Suppressor macrophage (primary cell): ENCODE results near the gene RCC1.
A peak's percentile ranks its signal among the peaks of the same experiment; 100 is the strongest.
"Not testable (repeated sequence)": the region's sequence is repeated elsewhere in the genome, so short reads cannot be mapped to it uniquely, and the experiment has no call there.

Experiments
- DNase-seq, 4 experiments: peaks; one replicate each; pipeline ENCODE4 v3.0.0-alpha.2; 2020 to 2022

Gene RCC1

GRCh38 chr1:28510970-28511440, 5.2 kb downstream of the RCC1 start:
- DNase-seq, result peak in 3 of 4 experiments; percentile 10 to 27 (median 16)

DNA sequence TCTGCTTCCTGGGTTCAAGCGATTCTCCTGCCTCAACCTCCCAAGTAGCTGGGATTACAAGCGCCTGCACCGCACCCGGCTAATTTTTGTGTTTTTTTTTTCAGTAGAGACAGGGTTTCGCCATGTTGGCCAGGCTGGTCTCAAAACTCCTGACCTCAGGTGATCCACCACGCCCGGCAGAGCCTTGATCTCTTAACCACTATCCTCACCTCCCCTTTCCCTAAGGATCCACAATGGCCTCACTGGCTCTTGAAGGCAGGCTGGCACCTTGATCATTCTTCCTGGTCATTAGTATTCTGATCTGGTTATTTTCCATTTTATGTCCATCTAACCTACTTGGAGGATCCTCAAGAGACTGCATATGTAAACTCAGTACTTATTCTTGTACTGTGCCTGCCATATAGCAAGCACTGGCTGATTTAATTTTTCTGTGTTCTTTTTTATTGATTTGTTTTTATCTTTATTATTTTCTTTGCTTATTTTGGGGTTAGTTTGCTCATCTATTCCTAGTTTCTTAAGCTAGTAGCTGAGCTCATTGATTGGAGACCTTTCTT, 6.3 kb downstream of the RCC1 start:
- DNase-seq, result no peak

- DNase-seq, result not testable (repeated sequence)
Observed at GRCh38 chr1:28514445-28514933, 8.6 kb downstream of the RCC1 start.

GRCh38 chr1:28516518-28516956, 10.7 kb downstream of the RCC1 start:
- no peak for DNase-seq

DNA sequence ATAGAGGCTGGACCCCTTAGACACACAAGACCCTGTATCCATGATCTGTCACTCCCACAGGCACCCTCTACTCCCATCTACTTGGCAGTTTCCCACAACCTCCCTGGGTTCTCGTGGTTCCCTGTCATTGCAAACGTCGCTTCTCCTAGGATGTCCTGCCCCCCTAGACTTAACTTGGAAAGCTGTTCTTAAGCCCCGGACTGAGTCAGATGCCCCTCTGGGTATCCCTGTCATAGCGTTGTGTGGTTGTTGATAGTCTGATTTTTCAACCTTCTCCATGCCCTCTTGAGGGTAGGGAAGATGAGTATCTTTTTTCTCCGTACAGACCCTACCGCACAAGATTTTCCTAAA, 11.8 kb downstream of the RCC1 start:
- DNase-seq, result peak in 1 of 4 experiments; percentile 20

DNA sequence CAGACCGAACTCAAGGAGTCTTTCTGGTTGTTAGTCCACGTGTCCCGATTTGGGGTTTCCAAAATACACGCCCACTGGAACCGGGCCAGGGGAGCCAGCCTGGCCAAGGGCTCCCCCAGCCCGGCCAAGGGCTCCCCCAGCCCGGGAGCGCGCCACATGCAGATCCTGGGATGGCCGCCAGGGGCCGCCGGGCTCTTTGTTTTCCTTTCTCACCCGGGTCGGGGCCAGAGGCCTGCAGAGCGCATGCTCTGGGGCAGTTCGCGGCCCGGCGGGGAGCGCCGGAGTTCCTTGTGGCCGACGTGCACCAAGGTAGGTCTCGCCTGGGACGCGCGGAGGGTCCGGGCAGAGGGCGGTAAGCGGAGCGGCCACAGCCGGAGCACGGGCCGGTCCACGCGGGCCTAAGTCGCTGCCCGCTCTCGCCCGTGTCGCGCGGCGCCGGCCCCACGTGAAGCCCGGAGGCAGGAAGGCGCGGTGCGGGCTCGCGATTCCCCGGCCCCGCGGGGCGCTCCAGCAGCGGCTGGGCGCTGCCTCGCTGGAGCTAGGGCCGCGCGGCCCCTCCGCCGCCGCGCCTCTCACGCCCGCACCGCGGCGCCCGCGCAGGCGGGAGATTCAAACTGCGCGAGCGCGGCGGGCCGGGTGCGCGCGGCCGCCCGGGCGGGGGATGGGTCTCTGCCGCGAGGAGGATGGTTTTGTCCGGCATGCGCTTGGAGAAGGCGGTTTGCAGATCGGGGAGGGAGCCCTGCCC, 12.3 kb downstream of the RCC1 start:
- peak; percentile 91 to 95 (median 94) for DNase-seq

GRCh38 chr1:28518745-28519341, 13.0 kb downstream of the RCC1 start:
- DNase-seq, result peak; percentile 45 to 70 (median 52)

- DNase-seq, result no peak
Observed at GRCh38 chr1:28519946-28520725, 14.3 kb downstream of the RCC1 start.

DNA sequence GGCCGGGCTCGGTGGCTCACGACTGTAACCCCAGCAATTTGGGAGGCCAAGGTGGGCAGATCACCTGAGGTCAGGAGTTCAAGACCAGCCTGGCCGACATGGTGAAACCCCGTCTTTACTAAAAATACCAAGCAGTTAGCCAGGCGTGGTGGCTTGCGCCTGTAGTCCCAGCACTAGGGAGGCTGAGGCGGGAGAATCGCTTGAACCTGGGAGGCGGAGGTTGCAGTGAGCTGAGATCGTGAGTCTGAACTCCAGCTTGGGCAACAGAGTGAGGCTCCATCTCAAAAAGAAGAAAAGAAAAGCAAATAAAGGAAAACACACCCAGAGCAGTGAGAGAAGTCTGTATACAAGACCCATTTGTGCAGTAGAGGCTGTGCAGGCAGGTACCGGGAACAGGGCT, 15.0 kb downstream of the RCC1 start:
- DNase-seq, result not testable (repeated sequence)

GRCh38 chr1:28521502-28522164, 15.8 kb downstream of the RCC1 start:
- no peak for DNase-seq

DNA sequence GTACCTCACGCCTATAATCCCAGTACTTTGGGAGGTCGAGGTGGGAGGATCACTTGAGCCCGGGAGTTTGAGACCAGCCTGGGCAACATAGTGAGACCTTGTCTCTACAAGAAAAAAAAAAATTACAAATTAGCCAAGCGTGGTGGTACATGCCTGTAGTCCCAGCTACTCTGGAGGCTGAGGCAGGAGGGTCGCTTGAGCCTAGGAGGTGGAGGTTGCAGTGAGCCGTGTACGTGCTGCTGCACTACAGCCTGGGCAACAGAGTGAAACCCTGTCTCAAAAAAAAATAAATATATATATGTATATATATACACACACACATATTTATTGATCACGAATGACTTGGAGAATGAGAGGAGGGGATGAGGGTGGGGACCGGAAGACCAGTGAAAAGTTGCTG, 16.7 kb downstream of the RCC1 start:
- DNase-seq, result not testable (repeated sequence)

DNA sequence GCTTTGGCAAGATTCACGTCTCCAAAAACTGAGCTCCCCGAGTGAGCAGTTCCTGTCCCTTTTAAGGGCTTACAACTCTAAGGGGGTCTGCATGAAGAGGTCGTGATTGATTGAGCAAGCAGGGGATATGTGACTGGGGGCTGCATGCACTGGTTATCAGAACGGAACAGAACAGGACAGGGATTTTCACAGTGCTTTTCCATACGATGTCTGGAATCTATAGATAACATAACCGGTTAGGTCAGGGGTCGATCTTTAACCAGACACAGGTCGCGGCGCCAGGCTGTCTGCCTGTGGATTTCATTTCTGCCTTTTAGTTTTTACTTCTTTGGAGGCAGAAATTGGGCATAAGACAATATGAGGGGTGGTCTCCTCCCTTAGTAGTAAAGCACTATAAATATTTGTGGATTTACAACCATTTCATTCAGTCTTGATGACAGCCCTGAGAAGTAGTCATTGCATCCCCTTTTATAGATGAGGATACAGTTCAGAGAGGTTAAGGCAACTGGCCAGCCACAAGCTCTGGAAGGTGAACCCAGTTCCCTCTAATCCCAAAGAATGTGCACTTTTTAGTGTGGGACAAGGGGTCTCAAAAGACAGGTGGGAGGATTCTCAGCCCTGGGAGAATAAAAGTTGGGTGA, 19.3 kb downstream of the RCC1 start:
- not testable (repeated sequence) for DNase-seq

DNA sequence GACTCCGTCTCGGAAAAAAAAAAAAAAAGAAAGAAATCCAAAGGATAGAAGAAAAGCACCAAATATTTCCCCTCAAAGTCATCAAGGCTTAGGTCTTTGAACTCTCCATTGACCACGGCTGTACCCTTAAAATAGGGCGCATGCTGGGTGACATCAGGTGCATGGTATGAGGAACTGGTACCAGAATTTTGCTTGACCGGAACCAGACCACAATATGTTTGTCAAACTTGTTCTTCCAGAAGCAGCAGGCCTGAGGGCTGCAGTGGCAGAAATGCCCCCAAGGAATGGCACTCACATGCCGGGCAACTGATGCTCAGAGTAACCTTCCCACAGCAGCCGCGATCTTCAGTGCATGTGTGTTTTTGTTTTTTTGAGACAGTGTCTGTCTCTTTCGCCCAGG, 21.0 kb downstream of the RCC1 start:
- no peak for DNase-seq

GRCh38 chr1:28530456-28530855, 24.6 kb downstream of the RCC1 start:
- DNase-seq, result no peak

DNA sequence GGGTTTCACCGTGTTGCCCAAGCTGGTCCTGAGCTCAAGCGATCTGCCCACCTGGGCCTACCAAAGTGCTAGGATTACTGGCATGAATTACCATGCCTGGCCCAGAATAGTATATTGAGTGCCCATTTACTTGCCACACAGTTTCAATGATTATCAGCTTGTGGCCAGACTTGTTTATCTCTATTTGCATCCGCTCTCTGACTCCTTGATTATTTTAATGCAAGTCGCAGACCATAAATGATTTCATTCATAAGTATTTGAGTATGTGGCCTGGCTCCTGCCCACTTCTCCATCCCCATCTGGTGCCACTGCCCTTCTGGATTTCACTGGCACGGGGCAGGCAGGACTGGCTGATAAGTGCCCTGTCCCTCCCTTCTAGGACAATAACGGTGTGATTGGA, 28.8 kb downstream of the RCC1 start:
- no peak for DNase-seq

DNA sequence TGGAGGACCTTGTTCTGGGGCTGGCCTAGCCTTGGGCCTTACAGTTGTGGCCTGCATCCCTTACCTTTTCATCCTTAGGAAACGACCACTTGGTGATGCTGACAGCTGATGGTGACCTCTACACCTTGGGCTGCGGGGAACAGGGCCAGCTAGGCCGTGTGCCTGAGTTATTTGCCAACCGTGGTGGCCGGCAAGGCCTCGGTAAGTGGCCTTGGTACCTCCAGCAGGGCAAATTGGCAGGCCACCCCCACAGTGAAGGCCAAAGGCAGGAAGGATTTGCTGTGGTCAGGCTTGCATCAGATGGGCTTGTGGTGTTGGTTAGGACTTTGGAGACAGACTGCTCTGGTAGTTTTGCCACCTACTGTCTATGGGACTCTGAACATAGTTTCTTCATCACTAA, 29.3 kb downstream of the RCC1 start:
- no peak for DNase-seq

DNA sequence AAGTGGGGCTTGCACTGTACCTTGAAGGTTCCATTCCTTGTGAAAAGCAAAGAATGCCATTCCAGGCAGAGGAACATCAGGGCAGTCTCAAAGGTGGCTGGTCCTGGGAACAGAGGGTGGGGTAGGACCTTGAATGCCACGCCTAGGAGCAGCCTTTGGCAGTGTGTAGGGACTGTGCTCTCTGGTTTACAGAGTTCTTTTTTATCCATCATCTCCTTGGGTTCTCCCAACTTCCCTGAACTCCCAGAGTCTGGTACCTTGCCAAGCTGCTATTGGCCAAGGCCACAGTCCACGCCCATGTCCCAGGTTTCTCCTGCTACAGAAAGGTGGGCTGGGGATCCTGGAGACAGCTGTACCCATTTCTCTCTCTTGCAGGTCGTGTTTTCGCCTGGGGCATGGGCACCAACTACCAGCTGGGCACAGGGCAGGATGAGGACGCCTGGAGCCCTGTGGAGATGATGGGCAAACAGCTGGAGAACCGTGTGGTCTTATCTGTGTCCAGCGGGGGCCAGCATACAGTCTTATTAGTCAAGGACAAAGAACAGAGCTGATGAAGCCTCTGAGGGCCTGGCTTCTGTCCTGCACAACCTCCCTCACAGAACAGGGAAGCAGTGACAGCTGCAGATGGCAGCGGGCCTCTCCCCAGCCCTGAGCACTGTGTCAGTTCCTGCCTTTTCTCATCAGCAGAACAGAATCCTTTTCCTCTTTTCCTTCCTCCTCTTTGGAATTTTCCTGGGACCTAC, 31.8 kb downstream of the RCC1 start:
- no peak for DNase-seq

DNA sequence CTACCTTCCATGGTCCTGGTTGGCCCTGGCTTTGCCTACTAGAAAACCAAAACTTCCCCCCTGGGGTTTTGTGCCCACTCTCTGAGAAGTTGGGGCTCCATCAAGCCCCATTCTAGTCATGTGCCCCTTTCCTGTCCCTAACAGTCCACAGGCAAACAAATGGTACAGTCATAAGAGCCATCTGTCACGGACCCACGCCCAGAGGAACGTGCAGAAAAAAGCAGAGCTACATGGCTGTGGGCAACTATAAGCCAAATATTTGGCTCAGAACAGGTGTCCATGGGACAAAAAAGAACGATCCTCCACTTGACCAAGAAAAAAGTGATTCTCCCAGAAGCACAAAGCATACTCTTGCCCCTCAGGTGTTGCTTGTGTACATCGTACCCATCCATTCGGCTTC, 32.4 kb downstream of the RCC1 start:
- no peak for DNase-seq

GRCh38 chr1:28540651-28541050, 34.8 kb downstream of the RCC1 start:
- DNase-seq, result no peak

- not testable (repeated sequence) for DNase-seq
Observed at GRCh38 chr1:28541414-28542015, 35.7 kb downstream of the RCC1 start.

DNA sequence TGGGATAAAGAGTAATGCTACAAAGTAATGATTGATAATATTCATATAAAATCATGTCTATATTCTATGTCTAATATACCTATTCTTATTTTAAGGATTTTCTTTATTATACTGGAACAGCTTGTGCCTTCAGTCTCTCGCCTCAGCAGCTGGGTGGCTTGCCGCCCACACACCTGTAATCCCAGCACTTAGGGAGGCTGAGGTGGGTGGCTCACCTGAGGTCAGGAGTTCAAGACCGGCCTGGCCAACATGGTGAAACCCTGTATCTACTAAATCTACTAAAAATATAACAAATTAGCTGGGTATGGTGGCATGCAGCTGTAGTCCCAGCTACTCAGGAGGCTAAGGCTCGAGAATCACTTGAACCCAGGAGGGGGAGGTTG, 39.4 kb downstream of the RCC1 start:
- DNase-seq, result no peak
